ENCODE data around the gene PPP1R9A.

Gene PPP1R9A

DNA sequence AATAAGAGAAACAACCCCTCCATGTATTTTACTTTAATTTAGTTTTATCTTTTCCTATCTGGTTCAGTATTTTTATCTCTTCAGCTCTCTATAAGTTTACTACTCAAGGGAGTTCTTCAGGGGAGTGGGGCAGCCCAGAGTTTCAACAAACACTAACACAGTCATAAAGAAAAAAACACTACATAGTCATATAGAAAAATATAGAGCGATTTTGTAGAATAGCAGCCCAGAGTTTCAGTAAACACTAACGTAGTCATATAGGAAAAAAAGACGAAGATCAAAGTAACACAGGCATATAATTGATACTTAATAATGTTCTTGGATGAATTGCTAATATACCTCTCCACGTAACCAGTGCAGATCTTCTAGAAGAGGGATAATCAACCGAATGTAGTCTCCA, 362.2 kb downstream of the PPP1R9A start:
- DNase-seq = no peak

DNA sequence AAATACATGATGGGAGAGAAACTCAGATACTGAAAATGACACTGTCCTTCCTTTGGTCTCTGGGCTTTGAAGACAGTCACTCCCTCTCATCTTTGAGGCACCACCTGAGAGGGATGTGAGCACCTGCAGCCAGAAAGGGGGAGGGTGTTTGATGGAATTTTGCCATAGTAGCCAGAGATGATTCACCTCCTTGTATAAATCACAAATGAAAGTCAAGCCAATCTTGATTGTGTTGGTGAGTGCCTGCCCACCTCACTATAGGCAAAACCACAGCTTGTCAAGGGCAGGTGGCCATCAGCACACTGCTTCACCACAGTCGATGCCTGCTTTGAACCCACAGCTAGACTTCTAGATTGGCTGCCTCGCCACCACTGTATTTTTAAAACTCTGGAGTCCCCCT, 368.7 kb downstream of the PPP1R9A start:
- no peak for DNase-seq

DNA sequence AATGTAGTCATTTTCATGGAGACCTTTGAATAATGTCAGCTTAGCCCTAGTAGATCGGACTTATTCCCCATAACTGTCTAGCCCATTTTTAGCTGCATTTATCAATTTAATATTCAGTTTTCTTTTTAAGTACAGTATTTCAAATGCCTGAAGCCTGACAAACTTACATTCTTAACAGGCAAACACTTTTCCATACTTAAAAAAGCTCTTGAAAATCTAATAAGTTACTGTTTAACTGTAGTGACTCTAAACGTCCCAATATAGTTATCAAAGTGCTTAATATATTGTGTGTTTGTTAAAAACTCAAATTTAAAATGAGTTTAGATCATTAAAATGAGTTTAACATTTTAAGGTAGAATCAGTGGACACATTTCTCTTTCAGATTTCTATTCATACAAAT, 372.0 kb downstream of the PPP1R9A start:
- DNase-seq = no peak

DNA sequence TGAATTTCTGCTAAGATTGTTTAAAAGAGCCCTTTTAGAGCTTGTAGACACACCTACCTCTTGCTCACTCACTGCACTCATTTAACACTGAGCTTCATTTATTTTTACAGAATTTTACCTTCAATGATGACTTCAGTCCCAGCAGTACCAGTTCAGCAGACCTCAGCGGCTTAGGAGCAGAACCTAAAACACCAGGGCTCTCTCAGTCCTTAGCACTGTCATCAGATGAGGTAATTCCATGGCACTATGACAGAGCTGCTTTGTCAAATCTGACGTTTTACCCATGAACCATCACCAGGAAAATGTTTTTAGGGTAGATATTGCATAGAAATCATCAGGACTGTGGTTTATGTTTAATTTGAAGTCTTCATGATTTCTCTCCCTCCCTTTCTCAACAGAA, 378.7 kb downstream of the PPP1R9A start:
- no peak for DNase-seq

DNA sequence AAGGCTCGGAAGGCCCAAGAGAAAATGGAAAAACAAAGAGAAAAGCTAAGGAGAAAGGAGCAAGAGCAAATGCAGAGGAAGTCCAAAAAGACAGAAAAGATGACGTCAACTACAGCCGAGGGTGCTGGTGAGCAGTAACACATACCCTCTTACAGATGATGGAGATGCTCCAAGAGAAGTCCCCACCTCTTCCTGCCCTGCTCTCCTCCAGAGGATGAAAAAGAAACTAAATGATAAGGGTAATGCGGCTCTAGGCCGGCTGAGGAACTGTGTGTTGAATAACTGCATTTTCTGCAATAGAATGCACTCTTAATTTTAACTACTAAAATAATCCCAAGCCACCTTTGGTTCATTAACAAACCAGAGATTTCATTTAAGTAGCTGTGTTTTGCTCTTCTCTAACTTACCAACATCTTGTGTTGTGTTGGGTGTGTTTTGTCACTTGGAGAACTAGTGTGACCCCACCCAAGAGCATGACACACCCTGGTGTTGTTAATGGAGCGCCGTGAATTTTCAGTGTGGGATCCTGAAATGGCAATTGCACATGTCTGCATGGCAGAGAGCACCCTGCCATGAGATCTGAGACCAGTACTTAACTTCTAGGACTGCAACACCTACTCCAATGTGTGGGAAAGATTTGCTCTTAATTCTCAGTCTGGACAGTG, 382.9 kb downstream of the PPP1R9A start:
- DNase-seq = no peak

DNA sequence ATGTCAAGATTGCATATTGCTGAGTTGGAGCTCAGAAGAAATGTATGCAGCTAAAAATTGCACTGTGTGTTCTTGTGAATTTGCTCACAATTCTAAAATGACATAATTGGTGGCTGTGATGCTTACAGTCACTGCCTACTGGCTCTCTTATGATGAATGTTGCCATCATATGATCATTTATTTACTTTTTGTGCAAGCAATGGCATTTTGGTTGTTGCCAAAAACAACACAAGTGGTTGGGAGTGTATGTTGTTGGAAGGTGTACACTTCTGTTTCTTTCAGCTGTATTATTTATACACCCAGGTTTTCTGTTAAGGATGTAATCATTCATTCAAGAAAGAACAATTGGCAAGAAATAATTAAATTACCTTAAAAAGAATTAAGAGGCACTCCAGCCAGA, 388.0 kb downstream of the PPP1R9A start:
- no peak for DNase-seq

DNA sequence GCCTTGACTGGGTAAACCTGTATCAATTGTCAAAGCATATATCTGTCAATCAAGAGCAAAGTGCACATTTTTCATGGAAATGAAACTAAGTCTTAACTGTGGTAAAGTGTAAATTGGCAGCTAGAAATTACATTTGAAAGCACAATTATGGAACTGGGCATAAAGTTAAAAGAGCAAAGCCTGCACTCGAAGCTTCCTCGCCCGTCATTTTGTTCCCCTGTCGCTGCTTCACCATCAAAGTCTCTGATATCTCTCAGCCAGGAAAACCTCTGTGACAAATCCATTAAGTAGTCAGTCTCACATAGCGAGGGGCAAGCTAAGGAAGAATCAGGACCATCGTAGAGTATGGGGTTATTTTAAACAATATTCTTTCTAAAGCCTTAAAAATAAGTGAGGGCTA, 389.1 kb downstream of the PPP1R9A start:
- no peak for DNase-seq

DNA sequence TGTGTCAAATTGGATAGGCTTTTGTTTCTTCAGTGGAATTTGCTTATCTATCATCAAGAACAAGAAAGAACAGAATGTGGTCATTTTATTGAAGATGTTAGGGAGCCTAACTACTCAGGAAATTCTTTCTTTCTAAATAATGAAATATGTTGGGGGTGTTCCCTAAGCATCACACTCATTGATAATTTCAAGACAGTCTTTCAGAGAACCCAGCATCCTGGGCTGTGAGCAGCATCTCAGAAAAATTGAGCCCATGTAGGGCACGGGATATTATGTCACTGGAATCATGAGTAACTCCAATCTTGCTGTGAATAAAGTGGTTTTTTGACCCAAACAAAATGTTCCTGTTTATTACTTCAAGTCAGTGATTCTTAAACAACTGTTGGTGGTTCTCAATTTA, 389.6 kb downstream of the PPP1R9A start:
- DNase-seq = no peak

DNA sequence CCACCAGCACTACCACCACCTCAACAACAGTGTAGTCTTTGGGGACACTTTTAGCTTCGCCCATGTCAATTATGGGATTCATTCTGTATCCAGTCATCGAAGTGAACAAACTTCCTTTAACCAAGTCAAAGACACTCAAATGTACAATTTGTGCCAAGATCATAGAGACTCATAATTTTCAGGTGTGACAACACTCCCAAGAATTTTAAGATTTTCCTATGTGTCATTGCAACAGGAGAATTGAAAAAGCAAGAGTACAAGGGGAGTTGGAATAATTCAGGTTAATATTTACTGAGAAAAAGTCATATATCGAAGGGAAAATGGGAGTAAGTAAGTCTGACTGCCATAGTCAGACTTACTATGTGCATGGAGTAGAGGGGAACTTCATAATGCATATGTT, 390.7 kb downstream of the PPP1R9A start:
- DNase-seq = no peak

DNA sequence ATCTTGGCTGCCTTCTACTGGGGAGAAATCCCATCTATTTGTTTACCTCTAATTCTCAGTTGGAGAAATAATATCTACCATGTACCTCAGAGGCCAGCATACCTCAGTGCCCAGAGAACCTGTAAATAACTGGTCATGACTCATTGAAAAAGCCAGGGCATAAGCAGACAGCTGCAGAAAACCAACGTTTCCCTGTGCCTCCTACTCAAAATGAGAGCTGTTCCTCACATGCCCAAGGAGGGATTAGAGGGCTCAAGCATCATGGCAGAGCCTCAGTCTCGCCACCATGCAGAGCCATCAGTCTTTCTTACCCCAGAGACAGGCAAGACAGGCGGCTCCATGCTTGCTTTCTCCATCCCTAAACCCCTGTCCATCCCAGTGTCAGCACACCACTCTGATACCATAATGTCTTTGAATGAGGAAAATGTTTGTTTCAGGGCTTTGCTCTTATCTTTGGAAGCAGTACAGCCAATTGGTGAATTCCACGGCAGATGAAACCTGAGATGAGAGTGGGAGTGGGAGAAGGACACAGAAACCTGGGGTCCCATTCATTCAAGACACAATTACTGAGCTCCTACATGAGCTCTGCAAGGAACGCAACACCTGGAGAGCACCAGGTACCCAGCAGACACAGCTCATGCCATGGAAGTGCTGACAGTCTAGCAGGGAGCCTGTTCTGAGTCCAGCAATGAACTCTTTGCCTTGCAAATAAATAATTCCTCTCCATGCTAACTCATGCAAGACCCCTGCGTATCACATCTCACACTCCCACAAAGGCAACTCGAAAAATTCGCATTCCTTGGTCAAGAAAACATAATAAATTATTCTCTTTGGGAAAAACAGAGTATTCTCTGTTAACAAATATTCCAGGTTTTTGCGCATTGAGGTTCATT, 395.9 kb downstream of the PPP1R9A start:
- DNase-seq = no peak

DNA sequence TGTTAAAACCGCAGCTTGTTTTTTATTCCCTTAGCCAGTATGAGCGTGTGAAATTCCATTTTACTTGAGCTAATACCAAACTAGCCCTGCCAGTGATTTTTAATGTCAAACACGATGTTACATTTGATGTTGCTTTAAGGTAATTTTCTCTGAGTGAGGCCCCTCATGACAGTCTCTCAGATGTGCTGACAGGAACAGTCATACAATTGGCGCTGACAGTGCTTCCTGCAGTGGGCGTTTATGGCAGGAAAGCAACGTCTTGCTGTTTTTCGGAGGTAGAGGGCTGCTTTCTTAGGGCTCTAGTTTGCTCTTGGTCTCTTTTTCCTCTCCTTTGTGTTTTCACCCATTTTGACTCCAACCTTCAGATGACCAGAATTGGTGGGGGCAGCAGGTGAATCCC, 397.6 kb downstream of the PPP1R9A start:
- peak; percentile 3 for DNase-seq

DNA sequence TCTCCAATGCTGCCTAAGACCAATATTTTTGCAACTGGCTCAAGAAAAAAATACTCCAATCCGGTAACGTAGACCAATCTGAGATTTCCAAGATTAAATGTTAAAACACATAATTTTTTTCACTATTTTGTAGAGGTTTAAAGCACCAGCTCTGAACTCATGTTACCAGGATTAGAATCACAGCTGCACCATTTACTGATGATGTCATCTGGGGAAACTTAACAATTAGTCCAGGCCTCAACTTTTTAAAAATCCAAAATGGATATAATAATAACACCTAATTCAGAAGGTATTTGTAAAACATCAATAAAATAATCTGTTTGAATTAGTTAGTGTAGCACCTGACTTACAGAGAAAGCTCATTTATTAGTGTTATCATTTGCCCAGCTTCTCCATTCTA, 402.6 kb downstream of the PPP1R9A start:
- no peak for DNase-seq

DNA sequence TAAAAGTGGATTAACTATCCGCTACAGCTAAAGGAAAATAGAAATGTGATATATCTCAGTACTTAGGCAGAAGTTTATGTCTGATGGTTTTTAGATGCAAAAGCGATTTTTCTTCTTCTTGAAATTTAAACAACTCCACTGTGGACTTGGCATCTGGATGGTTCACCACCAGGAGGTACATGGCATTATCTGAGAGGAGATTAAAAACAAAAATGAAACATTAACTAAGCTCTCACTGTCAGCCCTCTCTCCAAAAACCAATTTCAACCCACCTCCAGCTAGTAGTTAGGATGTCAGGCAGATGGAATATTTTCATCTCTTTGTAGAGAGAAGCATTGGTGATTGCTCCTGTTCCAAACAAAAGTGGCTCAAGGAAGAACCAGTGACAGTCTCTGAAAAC, 404.0 kb downstream of the PPP1R9A start:
- no peak for DNase-seq

DNA sequence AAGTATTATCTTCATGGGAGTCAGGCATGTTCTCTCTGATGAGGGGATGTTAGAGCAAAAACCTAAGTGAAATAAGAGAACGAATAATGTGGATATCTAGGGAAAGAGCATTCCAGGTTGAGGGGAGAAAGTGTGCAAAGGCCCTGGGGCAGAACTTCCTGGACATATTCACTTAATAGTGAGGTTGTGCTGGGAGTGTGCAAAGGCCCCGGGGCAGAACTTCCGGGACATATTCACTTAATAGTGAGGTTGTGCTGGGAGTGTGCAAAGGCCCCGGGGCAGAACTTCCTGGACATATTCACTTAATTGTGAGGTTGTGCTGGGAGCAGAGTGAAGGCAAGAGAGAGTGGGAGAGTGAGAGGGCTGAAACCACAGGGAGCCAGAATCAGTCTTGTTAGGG, 405.2 kb downstream of the PPP1R9A start:
- no peak for DNase-seq

DNA sequence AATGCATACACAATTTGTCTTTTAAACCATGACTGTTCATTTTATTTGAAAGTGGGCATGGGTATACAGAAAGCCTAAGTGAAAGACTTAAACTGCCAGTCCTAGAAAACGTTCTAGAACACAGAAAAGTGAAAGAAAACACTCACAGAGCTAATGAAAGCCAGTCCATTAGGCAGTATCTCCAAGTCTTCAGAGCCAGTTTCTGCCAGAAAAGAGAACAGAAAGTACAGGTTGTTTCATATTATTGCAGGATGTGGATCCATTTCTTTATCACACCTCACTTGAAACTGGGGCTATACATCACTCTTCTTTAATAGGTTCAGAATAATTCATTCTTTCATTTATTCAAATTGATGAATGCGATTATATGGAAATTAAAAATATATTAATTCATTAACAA, 409.2 kb downstream of the PPP1R9A start:
- DNase-seq = no peak

DNA sequence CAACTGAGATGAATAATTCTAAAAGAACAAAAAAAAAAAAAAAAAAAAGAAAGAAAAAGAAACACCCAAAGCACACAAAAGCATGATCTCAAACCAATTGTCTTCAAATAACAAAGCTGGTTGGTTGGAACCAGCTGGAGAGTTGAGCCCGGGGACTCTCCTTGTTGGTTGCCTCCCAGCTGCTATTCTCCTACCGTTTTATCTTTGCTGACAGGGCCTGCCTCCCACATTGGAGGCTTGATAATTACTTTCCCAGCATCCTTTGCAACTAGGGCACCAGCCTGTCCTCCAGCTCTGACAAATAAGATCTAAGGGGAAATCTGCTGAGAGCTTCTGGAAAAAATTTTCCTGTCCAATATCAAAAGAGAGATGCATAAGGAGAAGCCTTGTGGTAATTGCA, 410.2 kb downstream of the PPP1R9A start:
- no peak for DNase-seq

DNA sequence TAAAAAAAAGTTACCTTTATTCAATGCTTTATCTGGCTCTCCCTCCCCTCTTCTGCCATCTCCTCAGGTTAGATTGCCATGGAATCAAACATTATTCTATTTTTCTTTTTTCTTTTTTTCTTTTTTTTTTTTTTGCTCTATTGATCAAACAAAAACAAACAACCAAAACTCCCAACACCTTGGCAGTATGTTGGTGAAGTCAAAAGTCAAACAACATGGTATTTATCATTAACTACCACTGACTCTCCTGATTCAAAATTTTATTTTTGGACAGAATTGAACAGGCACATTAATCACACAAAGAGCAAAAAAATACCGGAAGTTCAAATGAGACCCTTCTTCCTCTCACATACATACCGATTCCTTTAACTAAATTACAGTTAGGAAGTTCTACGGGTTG, 410.6 kb downstream of the PPP1R9A start:
- DNase-seq = no peak

DNA sequence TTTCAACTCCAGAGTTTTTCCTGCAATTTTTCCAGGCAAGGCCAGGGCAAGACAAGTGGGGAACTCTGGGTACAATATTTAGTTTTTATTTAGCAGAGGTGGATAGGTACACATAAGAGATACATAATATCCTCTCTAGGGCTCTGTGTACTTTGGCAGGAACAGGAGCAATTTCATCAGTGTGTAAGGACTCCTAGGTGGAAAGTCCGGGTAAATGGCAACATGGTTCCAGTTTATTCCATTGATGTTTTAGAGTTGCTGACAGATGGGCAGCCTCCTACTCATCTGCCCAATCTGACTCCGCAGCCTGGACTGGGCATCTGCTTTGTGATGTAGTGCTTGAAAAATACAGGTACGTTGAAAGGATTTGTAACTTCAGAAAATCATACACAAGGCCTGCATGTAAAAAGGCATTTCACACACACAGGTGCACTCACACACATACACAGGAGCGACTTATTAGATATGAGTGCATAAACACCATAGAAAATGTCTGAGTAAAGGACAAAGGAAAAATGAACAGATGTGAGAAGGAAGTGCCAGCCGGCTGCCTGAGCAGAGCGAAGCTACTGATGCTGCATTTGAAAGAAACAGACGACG, 411.2 kb downstream of the PPP1R9A start:
- no peak for DNase-seq

DNA sequence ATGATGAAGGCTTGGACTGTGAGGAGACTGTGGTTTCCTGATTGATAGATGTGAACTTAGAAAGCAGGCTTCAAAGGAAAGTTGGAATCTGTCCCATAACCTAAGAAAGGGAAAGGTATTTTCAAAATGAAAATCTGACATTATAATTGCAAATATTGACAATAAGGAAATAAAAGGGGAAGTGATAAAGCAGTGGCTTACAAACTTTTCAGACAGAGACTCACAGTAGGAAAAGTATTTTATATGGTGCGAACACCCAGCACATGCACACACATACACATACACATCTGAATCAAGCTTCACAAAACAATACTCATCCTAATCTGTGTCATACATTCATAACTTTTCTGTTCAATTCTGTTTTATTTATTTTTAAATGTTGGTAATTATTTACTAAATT, 412.2 kb downstream of the PPP1R9A start:
- DNase-seq = no peak

DNA sequence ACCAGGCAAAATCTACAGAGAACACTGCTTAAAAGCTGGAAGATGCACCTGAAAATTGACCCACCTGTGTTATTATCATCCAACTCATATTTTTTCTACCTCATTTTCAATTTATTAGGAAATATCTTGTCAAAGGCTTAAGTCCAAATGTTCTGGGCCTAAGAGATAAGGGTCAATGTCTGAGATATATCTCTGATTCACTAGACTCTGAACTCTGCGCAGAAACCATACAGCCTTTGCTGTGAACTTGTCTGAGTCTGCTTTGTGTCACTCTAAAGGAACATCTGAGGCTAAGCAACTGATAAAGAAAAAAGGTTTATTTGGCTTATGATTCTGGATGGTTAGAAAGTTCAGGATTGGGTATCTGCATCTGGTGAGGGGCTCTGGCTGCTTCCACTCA, 413.3 kb downstream of the PPP1R9A start:
- no peak for DNase-seq

DNA sequence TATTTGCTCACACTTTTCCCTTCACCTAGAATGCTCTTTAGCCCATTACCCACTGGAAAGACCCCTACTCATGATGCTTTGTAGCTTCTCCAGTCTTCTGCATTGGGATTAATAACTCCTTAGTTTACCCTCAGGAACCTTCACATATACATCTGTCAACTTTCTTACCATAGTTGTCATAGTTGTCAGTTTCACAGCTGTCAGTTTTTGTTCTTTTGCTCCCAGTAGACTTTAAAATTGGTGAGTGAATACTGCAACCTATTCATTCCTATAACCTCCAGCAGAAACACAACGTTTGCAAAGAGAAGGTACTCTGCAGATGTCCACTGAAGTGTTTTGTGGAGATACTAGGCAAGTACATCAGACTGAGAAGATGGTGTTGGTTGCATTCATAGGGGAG, 414.3 kb downstream of the PPP1R9A start:
- no peak for DNase-seq

DNA sequence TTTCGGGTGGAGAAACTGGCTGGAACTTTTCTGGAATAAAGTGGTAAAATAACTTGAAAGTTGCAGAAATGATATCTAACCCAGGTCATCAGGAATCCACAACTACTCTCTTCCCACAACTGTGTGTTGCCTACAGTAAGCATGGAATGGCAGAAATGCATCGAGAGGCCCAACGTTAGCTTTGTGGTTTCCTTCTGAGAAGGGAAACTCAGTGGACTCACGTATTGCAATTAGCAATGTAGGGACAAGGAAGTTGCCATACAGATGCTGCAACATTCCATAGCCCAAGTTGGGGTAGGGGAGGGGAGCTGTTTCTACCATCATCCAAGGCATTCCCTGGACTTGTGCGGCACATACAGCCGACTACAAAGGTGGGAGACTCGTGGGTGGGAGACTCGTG, 415.0 kb downstream of the PPP1R9A start:
- no peak for DNase-seq

DNA sequence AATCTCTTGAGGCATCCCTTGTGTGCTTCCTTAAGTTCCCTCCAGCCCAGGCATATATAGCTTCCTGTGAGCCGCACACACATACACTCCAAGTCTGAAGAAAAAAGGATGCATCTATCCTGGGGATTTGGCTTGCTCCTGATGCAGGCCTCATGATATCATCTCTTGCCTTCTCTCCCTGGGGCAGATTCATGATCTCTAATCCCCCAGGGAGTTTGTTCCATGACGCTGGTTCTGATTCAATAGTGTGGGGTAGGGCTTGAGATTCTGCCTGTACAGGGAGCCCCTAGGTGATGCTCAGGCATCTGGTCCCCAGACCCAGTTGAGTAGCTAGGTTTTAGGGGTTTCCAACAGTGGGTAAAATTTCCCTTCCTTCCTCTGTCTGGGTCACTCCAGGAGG, 415.5 kb downstream of the PPP1R9A start:
- DNase-seq = no peak

DNA sequence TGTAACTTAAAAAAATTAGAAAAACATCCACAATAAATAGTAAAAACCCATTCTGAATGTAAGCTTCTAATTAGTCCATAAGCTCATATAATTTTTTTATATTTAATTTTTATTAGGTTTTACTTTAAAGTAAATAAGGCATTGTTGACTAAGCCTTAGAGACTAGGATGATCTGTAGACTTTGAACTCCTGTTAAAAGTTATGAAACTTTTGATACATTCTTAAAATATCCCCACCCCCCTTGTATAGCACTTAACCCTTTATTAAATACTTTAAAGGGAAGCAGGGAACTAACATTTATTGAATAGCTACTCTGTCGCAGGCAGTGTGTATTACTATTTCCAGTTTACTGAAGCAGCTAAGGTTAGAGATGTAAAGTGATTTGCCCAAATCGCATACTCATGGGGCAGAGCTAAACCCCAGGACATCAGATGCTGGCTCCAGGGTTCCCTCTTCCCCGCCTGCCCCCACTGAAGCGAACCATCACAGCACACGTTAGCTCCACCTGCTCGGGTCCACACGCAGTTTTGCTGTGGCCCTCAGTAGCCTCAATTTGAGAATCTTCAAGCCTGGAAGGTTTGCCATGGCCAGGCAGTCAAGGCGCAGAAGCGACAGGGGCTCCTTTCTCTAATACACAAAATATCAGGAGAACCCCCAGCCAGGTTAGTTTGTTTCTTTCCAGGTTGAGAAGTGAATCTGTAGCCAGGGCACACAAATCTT, 416.2 kb downstream of the PPP1R9A start:
- DNase-seq = no peak

Measured in activated CD4-positive, alpha-beta T cell treated with anti-CD3 and anti-CD28 coated beads for 48 hours (primary cell).